Keratinocyte (primary cell): Measurements from ENCODE around the gene CCL11. TPM values are rescaled to one million over a fixed set of nuclear protein-coding genes. Genes with fewer than 3 reads are reported as not detected.

ENCODE experiments used
- DNase-seq: peaks from one replicate; pipeline ENCODE4 v3.0.0-alpha.2; 2011; ENCODE audit warnings: low read depth, missing footprints, low spot score
- FAIRE-seq: peaks from 2 replicates; lab custom pipeline; 2011; peaks lifted over from hg19 to GRCh38; lab: Jason Lieb, UNC
- H2AFZ ChIP-seq: 2 replicates; pipeline ENCODE4 v1.6.0; 2012; ENCODE audit warnings: low read length, control low read depth, inconsistent platforms; ENCODE audit not compliant: control insufficient read depth
- H3K27ac ChIP-seq: 2 replicates; pipeline ENCODE4 v1.5.1; 2011; ENCODE audit warnings: low read length; ENCODE audit not compliant: control insufficient read depth, insufficient read depth
- H3K27me3 ChIP-seq: 3 replicates; pipeline ENCODE4 v1.6.0; 2011; ENCODE audit warnings: low read length; ENCODE audit not compliant: control insufficient read depth, insufficient read depth; ENCODE audit errors: extremely low read depth
- H3K36me3 ChIP-seq, 2 experiments: 2 replicates in 1 of 2; 3 replicates in 1 of 2; pipeline ENCODE4 v1.5.1; 2011; ENCODE audit warnings: low read length in 2 of 2, mild to moderate bottlenecking in 1 of 2; ENCODE audit not compliant: control insufficient read depth in 2 of 2, insufficient read depth in 2 of 2; ENCODE audit errors: extremely low read depth in 1 of 2
- H3K4me1 ChIP-seq: 3 replicates; pipeline ENCODE4 v1.5.1; 2011; ENCODE audit warnings: low read length; ENCODE audit not compliant: control insufficient read depth, insufficient read depth; ENCODE audit errors: extremely low read depth
- H3K4me2 ChIP-seq: 3 replicates; pipeline ENCODE4 v1.6.0; 2011; ENCODE audit warnings: low read depth, low read length; ENCODE audit not compliant: control insufficient read depth, insufficient read depth; ENCODE audit errors: extremely low read depth
- H3K4me3 ChIP-seq, 3 experiments: fragments of 200-600 bp in 1 of 3; sonication (generic) in 1 of 3; 2 replicates in 2 of 3; 3 replicates in 1 of 3; pipeline ENCODE4 v1.5.1; 2011 to 2016; ENCODE audit warnings: low read length in 3 of 3, mild to moderate bottlenecking in 3 of 3, control low read depth in 2 of 3, inconsistent platforms in 1 of 3, low read depth in 1 of 3, mixed read lengths in 1 of 3, mixed run types in 1 of 3, moderate library complexity in 1 of 3; ENCODE audit not compliant: control insufficient read depth in 2 of 3, insufficient read depth in 2 of 3; ENCODE audit errors: extremely low read depth in 1 of 3
- H3K79me2 ChIP-seq: 2 replicates; pipeline ENCODE4 v1.6.0; 2012; ENCODE audit warnings: low read length; ENCODE audit not compliant: control insufficient read depth, insufficient read depth
- H3K9ac ChIP-seq: 3 replicates; pipeline ENCODE4 v1.6.0; 2011; ENCODE audit warnings: low read length; ENCODE audit not compliant: control insufficient read depth, insufficient read depth; ENCODE audit errors: extremely low read depth
- H3K9me1 ChIP-seq: 3 replicates; pipeline ENCODE4 v1.6.0; 2011; ENCODE audit warnings: low read length; ENCODE audit not compliant: control insufficient read depth, insufficient read depth; ENCODE audit errors: extremely low read depth
- H3K9me3 ChIP-seq: 2 replicates; pipeline ENCODE4 v1.5.1; 2012; ENCODE audit warnings: low read depth, low read length; ENCODE audit not compliant: control insufficient read depth
- H4K20me1 ChIP-seq: 3 replicates; pipeline ENCODE4 v1.6.0; 2011; ENCODE audit warnings: low read length; ENCODE audit not compliant: control insufficient read depth, insufficient read depth; ENCODE audit errors: extremely low read depth
- CTCF ChIP-seq, 3 experiments: IDR thresholded peaks in 1 of 3; conservative IDR thresholded peaks in 1 of 3; optimal IDR thresholded peaks in 1 of 3; 2 replicates in 2 of 3; 3 replicates in 1 of 3; pipeline versions ENCODE3 to v1.5.1; 2011; ENCODE audit warnings: low read length in 3 of 3, mild to moderate bottlenecking in 3 of 3, moderate library complexity in 2 of 3, control low read depth in 1 of 3, inconsistent platforms in 1 of 3; ENCODE audit not compliant: insufficient read depth in 2 of 3; ENCODE audit errors: extremely low read depth in 1 of 3
- EZH2 ChIP-seq: IDR thresholded peaks from one replicate; pipeline ENCODE4 v1.6.1; 2012; ENCODE audit warnings: inconsistent platforms, mild to moderate bottlenecking, low read length, moderate library complexity
- dilution Hi-C: fragments of 300-500 bp; cut with MboI; formaldehyde crosslinking; loops from one replicate; pipeline ENCODE4 v1.7.0; 2020; ENCODE audit warnings: low sequenced_read_pairs; ENCODE audit not compliant: extremely low pct_ligation_motif_present
- polyA plus RNA-seq, 5 experiments: library from polyadenylated mRNA; depleted of rRNA in 3 of 5; stranded (reverse) in 3 of 5; stranded (forward) in 1 of 5; unstranded in 1 of 5; fragments of >200 nt; gene quantifications; 1 replicate in 1 of 5; 2 replicates in 3 of 5; 3 replicates in 1 of 5; pipeline versions ENCODE4 v1.2.1 to v1.2.3, GENCODE V29; 2011 to 2012; ENCODE audit warnings: missing spikeins in 2 of 5, low read depth in 1 of 5, low replicate concordance in 1 of 5

The CCL11 gene
- polyA plus RNA-seq, 1 donor (not counting 4 experiments of a cell fraction or from before 2014, with no cell fraction given): not detected

GRCh38 chr17:34314279-34314678 is 28.7 kb downstream of the CCL11 start:
- H3K9me1 ChIP-seq: no peaks in the 10 kb centered on the region
- no peaks in the 10 kb centered on the region for H3K36me3 ChIP-seq
- no peak overlapping the region for H3K9ac ChIP-seq
- H3K27me3 ChIP-seq: no peaks in the 10 kb centered on the region
- H3K4me3 ChIP-seq: no peak overlapping the region
- dilution Hi-C loops: no loop called here
- no peaks in the 10 kb centered on the region for H4K20me1 ChIP-seq
- TF ChIP-seq CTCF (optimal IDR thresholded peaks at IDR 0.05 in 1 of 3, IDR thresholded peaks at IDR 0.05 in 1 of 3, conservative IDR thresholded peaks at IDR 0.05 in 1 of 3; ENCODE audit: extremely low read depth in 1 of 3, insufficient read depth in 2 of 3, low read length in 3 of 3): no peak
- TF ChIP-seq EZH2: no peak
- no peaks in the 10 kb centered on the region for H3K79me2 ChIP-seq
- no peak overlapping the region for H3K4me2 ChIP-seq
- FAIRE-seq: no peak
- no peak overlapping the region for H3K27ac ChIP-seq
- H3K4me1 ChIP-seq: no peaks in the 10 kb centered on the region
- DNase-seq: no peak
- no peaks in the 10 kb centered on the region for H3K9me3 ChIP-seq
- no peak overlapping the region for H2AFZ ChIP-seq

GRCh38 chr17:34318474-34318873 is 32.9 kb downstream of the CCL11 start:
- H3K9ac ChIP-seq: no peak overlapping the region
- TF ChIP-seq EZH2: no peak
- peak in 2 of 3 experiments; percentile 10 to 20 for TF ChIP-seq CTCF (optimal IDR thresholded peaks at IDR 0.05 in 1 of 3, IDR thresholded peaks at IDR 0.05 in 1 of 3, conservative IDR thresholded peaks at IDR 0.05 in 1 of 3; ENCODE audit: extremely low read depth in 1 of 3, insufficient read depth in 2 of 3, low read length in 3 of 3)
- no peak overlapping the region for H3K27ac ChIP-seq
- H3K4me3 ChIP-seq: no peak overlapping the region
- H3K27me3 ChIP-seq: no peaks in the 10 kb centered on the region
- H2AFZ ChIP-seq: no peak overlapping the region
- dilution Hi-C loops: no loop called here
- H3K9me3 ChIP-seq: no peaks in the 10 kb centered on the region
- no peaks in the 10 kb centered on the region for H3K79me2 ChIP-seq
- no peaks in the 10 kb centered on the region for H3K9me1 ChIP-seq
- no peaks in the 10 kb centered on the region for H4K20me1 ChIP-seq
- H3K4me1 ChIP-seq: no peaks in the 10 kb centered on the region
- H3K4me2 ChIP-seq: no peak overlapping the region
- no peaks in the 10 kb centered on the region for H3K36me3 ChIP-seq
- FAIRE-seq (no peak), DNase-seq (no peak)
